ENCODE measurements around the gene RASD2. TPM values are rescaled to one million over a fixed set of nuclear protein-coding genes. Genes with fewer than 3 reads are reported as not detected.

Gene RASD2
- total RNA-seq, 1 donor from 2014 or later = 0.16 TPM

GRCh38 chr22:35586771-35587170 is 46.1 kb downstream of the RASD2 start:
- Histone ChIP-seq H3K4me2 (ENCODE audit: low read length) (no peak overlapping the region), H3K9me3 (ENCODE audit: insufficient read depth, low read depth, low read length) (peaks cover 3% of the 10 kb centered on the region), H3K4me3 (ENCODE audit: insufficient read depth, low read depth, low read length) (no peak overlapping the region), H3K27me3 (ENCODE audit: insufficient read depth, low read length) (no peaks in the 10 kb centered on the region), H2AFZ (ENCODE audit: low read depth, low read length) (no peak overlapping the region), H3K4me1 (ENCODE audit: insufficient read depth, low read length) (peaks cover 12% of the 10 kb centered on the region), H3K79me2 (ENCODE audit: insufficient read depth, low read length) (no peaks in the 10 kb centered on the region), H3K9ac (ENCODE audit: low read length) (no peak overlapping the region), H4K20me1 (ENCODE audit: insufficient read depth, low read length) (no peaks in the 10 kb centered on the region), H3K36me3 (ENCODE audit: insufficient read depth, low read length) (no peaks in the 10 kb centered on the region), H3K27ac (ENCODE audit: low read depth, low read length) (no peak overlapping the region)
- H3K4me3 Mint-ChIP-seq (ENCODE audit: unreplicated experiment) = no peak overlapping the region
- H3K4me1 Mint-ChIP-seq (ENCODE audit: low read depth, unreplicated experiment) = peaks cover 9% of the 10 kb centered on the region
- H3K9me3 Mint-ChIP-seq (ENCODE audit: unreplicated experiment) = peaks cover 7% of the 10 kb centered on the region
- H3K27me3 Mint-ChIP-seq (ENCODE audit: low read depth, unreplicated experiment) = peaks cover 10% of the 10 kb centered on the region
- no peak overlapping the region for H3K27ac Mint-ChIP-seq (ENCODE audit: unreplicated experiment)
- TF ChIP-seq CTCF (IDR thresholded peaks at IDR 0.05; ENCODE audit: insufficient read depth, low read depth, low read length) (no peak), EZH2 (IDR thresholded peaks at IDR 0.05; ENCODE audit: insufficient read depth, low read length) (no peak)
- no peak for DNase-seq (ENCODE audit: low read depth)
- H3K36me3 Mint-ChIP-seq (ENCODE audit: low read depth, unreplicated experiment) = peaks cover 2% of the 10 kb centered on the region
- no peak for FAIRE-seq

- FAIRE-seq = no peak
- Histone ChIP-seq H3K4me1 (ENCODE audit: insufficient read depth, low read length) (peaks cover 12% of the 10 kb centered on the region), H3K4me3 (ENCODE audit: insufficient read depth, low read depth, low read length) (no peak overlapping the region), H3K27me3 (ENCODE audit: insufficient read depth, low read length) (no peaks in the 10 kb centered on the region), H3K4me2 (ENCODE audit: low read length) (no peak overlapping the region), H3K27ac (ENCODE audit: low read depth, low read length) (no peak overlapping the region), H3K9me3 (ENCODE audit: insufficient read depth, low read depth, low read length) (peaks cover 3% of the 10 kb centered on the region), H3K9ac (ENCODE audit: low read length) (no peak overlapping the region), H3K79me2 (ENCODE audit: insufficient read depth, low read length) (no peaks in the 10 kb centered on the region), H2AFZ (ENCODE audit: low read depth, low read length) (no peak overlapping the region), H4K20me1 (ENCODE audit: insufficient read depth, low read length) (no peaks in the 10 kb centered on the region), H3K36me3 (ENCODE audit: insufficient read depth, low read length) (no peaks in the 10 kb centered on the region)
- H3K27ac Mint-ChIP-seq (ENCODE audit: unreplicated experiment) = no peak overlapping the region
- TF ChIP-seq CTCF (IDR thresholded peaks at IDR 0.05; ENCODE audit: insufficient read depth, low read depth, low read length) = no peak
- no peak for TF ChIP-seq EZH2 (IDR thresholded peaks at IDR 0.05; ENCODE audit: insufficient read depth, low read length)
- peaks cover 10% of the 10 kb centered on the region for H3K27me3 Mint-ChIP-seq (ENCODE audit: low read depth, unreplicated experiment)
- peaks cover 9% of the 10 kb centered on the region for H3K4me1 Mint-ChIP-seq (ENCODE audit: low read depth, unreplicated experiment)
- H3K36me3 Mint-ChIP-seq (ENCODE audit: low read depth, unreplicated experiment) = peaks cover 2% of the 10 kb centered on the region
- H3K4me3 Mint-ChIP-seq (ENCODE audit: unreplicated experiment) = no peak overlapping the region
- peaks cover 7% of the 10 kb centered on the region for H3K9me3 Mint-ChIP-seq (ENCODE audit: unreplicated experiment)
- DNase-seq (ENCODE audit: low read depth) = no peak
Measured at GRCh38 chr22:35587447-35587870, 46.8 kb downstream of the RASD2 start.

GRCh38 chr22:35587896-35588295 is 47.3 kb downstream of the RASD2 start:
- no peaks in the 10 kb centered on the region for H3K27me3 ChIP-seq (ENCODE audit: insufficient read depth, low read length)
- DNase-seq (ENCODE audit: low read depth) (no peak), FAIRE-seq (no peak)
- H3K9ac ChIP-seq (ENCODE audit: low read length) = no peak overlapping the region
- no peak for TF ChIP-seq CTCF (IDR thresholded peaks at IDR 0.05; ENCODE audit: insufficient read depth, low read depth, low read length)
- no peak for TF ChIP-seq EZH2 (IDR thresholded peaks at IDR 0.05; ENCODE audit: insufficient read depth, low read length)
- no peak overlapping the region for H3K4me2 ChIP-seq (ENCODE audit: low read length)
- peaks cover 7% of the 10 kb centered on the region for H3K9me3 Mint-ChIP-seq (ENCODE audit: unreplicated experiment)
- peaks cover 12% of the 10 kb centered on the region for H3K4me1 Mint-ChIP-seq (ENCODE audit: low read depth, unreplicated experiment)
- no peak overlapping the region for H2AFZ ChIP-seq (ENCODE audit: low read depth, low read length)
- peaks cover 2% of the 10 kb centered on the region for H3K36me3 Mint-ChIP-seq (ENCODE audit: low read depth, unreplicated experiment)
- no peaks in the 10 kb centered on the region for H4K20me1 ChIP-seq (ENCODE audit: insufficient read depth, low read length)
- peaks cover 13% of the 10 kb centered on the region for H3K27me3 Mint-ChIP-seq (ENCODE audit: low read depth, unreplicated experiment)
- peaks cover 3% of the 10 kb centered on the region for H3K9me3 ChIP-seq (ENCODE audit: insufficient read depth, low read depth, low read length)
- H3K4me1 ChIP-seq (ENCODE audit: insufficient read depth, low read length) = peaks cover 12% of the 10 kb centered on the region
- no peaks in the 10 kb centered on the region for H3K36me3 ChIP-seq (ENCODE audit: insufficient read depth, low read length)
- H3K4me3 Mint-ChIP-seq (ENCODE audit: unreplicated experiment) = no peak overlapping the region
- H3K27ac Mint-ChIP-seq (ENCODE audit: unreplicated experiment) = no peak overlapping the region
- H3K4me3 ChIP-seq (ENCODE audit: insufficient read depth, low read depth, low read length) = no peak overlapping the region
- H3K27ac ChIP-seq (ENCODE audit: low read depth, low read length) = no peak overlapping the region
- H3K79me2 ChIP-seq (ENCODE audit: insufficient read depth, low read length) = no peaks in the 10 kb centered on the region

All from astrocyte (in vitro differentiated cells and primary cell).